ENCODE measurements around the gene ARHGEF37.
"Not testable (repeated sequence)": the region's sequence is repeated elsewhere in the genome, so short reads cannot be mapped to it uniquely, and the experiment has no call there.

Gene ARHGEF37

GRCh38 chr5:149648464-149649393, 67.4 kb downstream of the ARHGEF37 start:
- DNase-seq (ENCODE audit: low spot score): not testable (repeated sequence)

- not testable (repeated sequence) for DNase-seq (ENCODE audit: low spot score)
These were observed 68.4 kb downstream of the ARHGEF37 start for GRCh38 chr5:149649730-149650129.

- DNase-seq (ENCODE audit: low spot score): no peak
These were observed 70.4 kb downstream of the ARHGEF37 start for GRCh38 chr5:149651686-149652085.

GRCh38 chr5:149652697-149653096, 71.4 kb downstream of the ARHGEF37 start:
- no peak for DNase-seq (ENCODE audit: low spot score)

GRCh38 chr5:149654231-149654630, 72.9 kb downstream of the ARHGEF37 start:
- no peak for DNase-seq (ENCODE audit: low spot score)

GRCh38 chr5:149654883-149655505, 73.7 kb downstream of the ARHGEF37 start:
- no peak for DNase-seq (ENCODE audit: low spot score)

GRCh38 chr5:149656576-149657182, 75.4 kb downstream of the ARHGEF37 start:
- no peak for DNase-seq (ENCODE audit: low spot score)

DNA sequence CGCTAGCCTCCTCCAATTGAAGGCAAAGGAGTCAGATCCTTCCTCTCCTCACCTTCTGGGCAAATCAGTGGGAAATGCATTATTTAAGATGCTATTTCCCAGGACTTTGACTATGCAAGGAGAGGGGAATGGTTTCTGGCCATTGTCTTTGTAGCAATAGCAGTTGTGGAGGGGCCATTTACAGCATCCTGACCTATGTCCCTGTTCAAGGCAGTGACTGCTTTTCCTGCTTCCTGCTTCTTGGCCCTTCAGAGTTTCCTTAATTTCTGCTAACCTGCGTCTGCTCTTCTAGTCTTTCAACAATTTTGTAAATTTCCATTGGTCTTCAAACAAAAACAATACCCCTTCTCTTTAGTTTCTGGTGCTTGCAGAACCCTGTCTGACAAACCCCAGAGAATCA, 76.0 kb downstream of the ARHGEF37 start:
- no peak for DNase-seq (ENCODE audit: low spot score)

- no peak for DNase-seq (ENCODE audit: low spot score)
These were observed 77.0 kb downstream of the ARHGEF37 start for GRCh38 chr5:149658299-149658698.

- no peak for DNase-seq (ENCODE audit: low spot score)
These were observed 82.8 kb downstream of the ARHGEF37 start for GRCh38 chr5:149664083-149664482.

DNA sequence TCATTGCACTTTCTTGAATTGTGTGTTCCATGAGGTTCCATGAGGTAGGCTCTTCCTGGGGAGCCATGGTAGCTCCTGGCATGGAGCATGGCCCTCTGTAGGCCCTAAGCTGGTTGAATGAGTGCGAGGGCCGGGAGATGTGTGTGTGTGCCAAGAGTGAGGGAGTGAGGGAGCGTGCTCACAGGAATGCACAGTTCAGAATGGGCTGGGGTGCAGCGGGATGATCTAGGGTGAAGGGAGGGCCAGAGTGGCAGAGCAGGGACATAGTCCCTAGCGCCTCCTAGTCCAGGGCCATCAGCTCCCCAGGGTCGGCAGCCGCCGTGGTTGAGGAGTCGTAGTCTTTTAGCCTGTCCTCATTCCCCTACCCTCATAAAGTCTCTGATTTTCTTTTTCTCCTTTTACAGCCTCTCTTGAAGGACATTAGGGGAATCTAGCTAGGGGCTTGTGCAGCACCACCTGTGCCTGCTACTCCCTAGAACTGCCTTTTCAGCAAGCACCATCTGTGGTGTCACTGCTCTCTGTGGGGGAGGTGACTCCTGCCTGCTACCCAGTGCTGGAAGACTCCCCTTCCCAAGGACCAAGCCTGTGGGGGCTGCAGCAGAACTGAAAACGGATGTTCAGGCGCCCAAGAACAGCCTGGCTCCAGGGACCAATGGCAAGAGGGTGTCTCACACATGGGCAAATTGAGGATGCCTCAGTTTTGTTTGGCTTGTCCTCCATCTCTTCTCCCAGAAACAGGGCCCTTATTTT, 83.5 kb downstream of the ARHGEF37 start:
- no peak for DNase-seq (ENCODE audit: low spot score)

DNA sequence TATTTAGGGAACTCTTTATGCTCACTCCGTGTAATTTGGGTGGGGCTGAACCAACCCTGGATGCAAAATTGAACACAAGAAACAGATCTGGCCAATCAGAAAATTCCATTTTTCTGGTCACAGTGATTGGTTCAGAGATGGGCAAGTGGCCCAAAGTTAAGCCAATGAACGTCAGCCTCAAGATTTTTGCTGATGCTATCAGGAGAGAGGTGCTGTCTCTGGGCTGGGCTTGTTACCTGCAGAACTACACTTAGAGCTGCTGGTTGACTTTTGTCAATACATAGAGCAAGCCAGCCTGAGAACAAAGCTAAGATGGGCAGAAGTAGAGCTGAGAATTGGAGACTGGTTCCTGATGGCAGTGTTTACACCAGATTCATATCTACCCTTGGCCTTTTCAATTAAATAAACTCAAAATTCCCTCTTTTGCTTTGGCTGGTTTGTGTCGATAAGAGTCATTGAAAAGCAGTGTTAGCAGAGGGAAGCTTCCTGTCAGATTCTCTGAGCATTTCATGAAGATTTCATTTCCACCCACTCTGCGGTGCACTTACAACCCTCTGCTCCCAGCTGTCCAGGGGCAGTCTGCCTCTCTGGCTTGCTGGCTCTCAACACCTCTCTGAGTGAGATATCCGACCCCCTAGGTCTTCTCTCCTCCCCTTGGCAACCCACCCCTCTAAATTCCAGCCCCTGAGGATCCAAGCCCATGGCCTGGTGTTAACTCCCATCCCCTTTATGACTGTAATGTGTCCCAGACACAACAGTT, 84.3 kb downstream of the ARHGEF37 start:
- no peak for DNase-seq (ENCODE audit: low spot score)

DNA sequence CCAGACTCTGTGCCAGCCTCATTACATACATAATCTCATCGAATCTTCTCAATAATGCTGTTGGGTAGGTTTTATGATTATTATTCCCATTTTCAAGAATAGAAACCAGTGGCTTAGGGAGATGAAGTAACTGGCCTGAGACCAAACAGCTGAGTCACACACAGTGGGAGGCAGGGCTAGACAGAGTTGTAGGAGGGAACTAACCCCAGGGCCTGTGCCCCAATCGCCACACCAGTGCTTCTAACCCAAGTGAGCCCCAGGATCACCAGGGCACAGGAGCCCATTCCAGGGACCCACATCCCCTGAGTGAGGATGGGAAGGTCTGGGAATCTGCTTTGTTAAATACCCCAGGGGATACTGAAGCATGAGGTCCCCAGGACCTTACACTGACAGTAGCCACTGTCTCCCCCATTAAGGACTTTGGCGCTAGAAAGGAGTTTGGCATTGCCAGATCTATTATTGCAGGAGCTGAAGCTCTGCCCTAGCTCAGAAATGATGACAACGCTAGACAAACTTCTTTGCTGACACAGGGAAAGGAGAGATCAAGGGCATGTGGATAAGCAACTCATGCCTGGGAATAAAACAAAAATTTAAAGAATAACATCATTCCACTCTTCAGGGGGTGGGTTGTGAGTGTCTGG, 85.0 kb downstream of the ARHGEF37 start:
- no peak for DNase-seq (ENCODE audit: low spot score)

GRCh38 chr5:149667084-149667828, 86.0 kb downstream of the ARHGEF37 start:
- DNase-seq (ENCODE audit: low spot score): no peak

DNA sequence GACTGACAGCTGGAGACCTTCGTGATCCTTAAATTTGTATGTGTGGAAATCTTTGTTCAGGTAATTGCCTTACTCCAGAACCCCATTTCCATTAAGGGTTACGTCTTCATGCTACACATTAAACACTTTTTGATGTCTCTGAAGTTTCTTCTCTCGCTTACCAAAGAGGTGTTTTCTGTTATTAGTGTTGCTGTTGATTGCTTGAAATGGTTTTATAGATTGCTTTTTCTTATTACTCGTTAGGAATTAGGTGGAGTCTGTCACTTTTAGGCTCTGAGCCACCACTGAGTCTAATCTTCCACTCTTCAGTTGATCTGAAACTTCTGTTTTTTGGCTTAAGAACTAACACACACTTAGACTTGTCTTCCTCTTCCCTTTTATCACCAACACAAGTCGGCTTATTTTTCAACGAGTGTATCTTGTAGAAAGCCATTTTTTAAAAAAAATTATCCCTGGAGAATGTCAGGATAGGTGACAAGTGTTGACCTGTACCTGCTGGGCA, 86.6 kb downstream of the ARHGEF37 start:
- no peak for DNase-seq (ENCODE audit: low spot score)

DNA sequence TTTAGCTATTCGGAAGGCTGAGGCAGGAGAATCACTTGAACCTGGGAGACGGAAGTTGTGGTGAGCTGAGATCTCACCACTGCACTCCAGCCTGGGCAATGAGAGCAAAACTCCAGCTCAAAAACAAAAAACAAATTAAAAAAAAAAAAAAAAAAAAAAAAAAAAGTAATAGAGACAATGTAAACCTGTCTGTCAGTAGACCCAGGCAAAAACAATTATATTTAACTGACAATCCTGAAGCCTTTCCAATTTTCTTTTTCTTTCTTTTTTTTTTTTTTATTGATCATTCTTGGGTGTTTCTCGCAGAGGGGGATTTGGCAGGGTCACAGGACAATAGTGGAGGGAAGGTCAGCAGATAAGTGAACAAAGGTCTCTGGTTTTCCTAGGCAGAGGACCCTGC, 88.0 kb downstream of the ARHGEF37 start:
- not testable (repeated sequence) for DNase-seq (ENCODE audit: low spot score)

GRCh38 chr5:149671544-149671943, 90.2 kb downstream of the ARHGEF37 start:
- DNase-seq (ENCODE audit: low spot score): no peak

DNA sequence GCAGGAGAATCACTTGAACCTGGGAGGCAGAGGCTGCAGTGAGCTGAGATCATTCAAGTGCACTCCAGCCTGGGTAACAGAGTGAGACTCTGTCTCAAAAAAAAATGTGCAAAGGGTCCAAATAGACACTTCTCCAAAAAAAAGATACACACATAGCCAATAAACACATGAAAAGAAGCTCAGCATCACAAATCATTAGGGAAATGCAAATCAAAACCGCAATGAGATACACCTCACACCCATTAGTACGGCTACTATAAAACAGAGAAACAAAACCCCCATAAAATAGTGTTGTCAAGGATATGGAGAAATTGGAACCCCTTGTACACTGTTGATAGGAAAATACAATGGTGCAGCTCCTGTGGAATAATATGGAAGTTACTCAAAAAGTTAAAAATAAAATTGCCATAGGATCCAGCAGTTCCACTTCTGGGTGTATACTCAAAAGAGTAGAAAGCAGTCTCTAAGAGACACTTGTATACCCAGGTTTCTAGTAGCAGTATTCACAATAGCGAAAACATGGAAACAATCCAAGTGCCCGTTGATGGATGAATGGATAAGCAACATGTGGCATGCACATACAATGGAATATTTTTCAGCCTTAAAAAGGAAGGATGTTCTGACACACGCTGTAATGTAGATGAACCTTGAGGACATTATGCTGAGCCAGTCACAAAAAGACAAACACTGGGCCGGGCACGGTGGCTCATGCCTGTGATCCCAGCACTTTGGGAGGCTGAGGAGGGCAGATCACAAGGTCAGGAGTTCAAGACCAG, 91.6 kb downstream of the ARHGEF37 start:
- no peak for DNase-seq (ENCODE audit: low spot score)

DNA sequence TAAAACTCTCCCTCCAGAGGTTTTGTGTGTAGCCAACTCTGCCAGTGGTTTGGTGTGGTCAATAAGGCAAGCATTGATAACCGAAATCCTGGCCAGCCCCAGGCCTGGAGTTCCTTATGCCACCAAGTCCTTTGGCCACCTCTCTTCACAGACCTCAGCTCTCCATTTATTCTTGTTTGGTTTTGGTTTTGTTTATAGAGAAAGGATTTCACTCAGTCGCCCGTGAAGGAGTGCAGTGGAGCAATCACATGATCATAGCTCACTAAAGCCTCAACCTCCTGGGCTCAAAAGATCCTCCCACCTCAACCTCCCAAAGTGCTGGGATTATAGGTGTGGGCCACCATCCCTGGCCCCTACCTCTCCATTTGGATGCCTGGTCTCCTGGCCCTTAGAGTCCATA, 93.4 kb downstream of the ARHGEF37 start:
- no peak for DNase-seq (ENCODE audit: low spot score)
